Esophagus mucosa (tissue), 1 donor: ENCODE data around the gene CCDC73. TPM values are rescaled to one million over a fixed set of nuclear protein-coding genes. Genes with fewer than 3 reads are reported as not detected.
"Not testable (repeated sequence)": the region's sequence is repeated elsewhere in the genome, so short reads cannot be mapped to it uniquely, and the experiment has no call there.

Source experiments
- ATAC-seq: fragments of 200-7000 bp; cut with Tn5 transposase; one replicate; pipeline ENCODE4 v1.9.1; 2020
- total RNA-seq: library from RNA; stranded (reverse); gene quantifications from one replicate; pipeline ENCODE4 v1.2.4, GENCODE V29; 2023
- donor health status: DM: yes; HTN: yes; CAD: no.

The CCDC73 gene
- total RNA-seq, 1 donor from 2014 or later = 0.40 TPM

DNA sequence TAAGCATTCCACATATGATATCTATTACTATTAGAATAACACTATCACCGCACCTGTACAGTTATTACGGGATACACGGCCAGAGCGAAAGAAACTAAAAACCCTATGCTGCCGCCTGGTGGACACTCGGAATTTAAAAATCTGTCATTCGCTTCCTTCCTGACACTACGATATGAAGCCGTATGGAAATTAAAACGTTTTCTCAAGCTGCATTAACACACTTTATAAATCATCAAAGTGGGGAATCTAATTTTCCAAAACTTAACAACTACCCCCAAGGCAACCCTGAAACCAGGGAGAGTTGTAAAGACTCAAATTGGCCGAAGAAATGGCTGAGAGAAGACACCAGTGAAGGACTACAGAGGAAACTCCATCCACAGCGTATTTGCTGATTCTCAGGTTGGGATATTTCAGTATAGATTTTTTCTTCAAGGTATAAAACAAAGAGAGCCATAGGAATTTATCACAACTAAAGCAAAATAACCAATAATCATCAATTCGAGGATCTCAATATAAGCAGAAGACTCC, 1.4 kb downstream of the CCDC73 start:
- ATAC-seq = peak; percentile 61

GRCh38 chr11:32792111-32792947, 2.1 kb downstream of the CCDC73 start:
- ATAC-seq = no peak

DNA sequence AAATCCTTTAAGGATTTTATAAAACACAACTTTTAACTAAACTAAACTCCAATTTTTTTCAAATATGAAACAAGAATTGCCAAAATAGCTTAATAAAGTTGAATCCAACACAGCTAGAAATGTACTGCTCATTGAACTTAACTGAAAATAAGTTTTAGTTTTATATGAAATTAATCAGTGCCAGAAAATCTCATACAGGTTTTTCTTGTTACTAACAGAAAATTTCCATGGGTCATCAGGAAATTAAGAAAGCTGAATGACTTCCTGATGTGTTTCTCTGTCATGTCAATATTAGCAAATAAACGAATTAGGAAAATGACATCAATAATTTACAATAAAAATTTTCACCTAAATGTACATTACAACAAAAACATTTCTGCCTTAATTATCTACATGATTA, 3.5 kb downstream of the CCDC73 start:
- no peak for ATAC-seq

GRCh38 chr11:32786811-32787210, 7.7 kb downstream of the CCDC73 start:
- ATAC-seq = no peak

DNA sequence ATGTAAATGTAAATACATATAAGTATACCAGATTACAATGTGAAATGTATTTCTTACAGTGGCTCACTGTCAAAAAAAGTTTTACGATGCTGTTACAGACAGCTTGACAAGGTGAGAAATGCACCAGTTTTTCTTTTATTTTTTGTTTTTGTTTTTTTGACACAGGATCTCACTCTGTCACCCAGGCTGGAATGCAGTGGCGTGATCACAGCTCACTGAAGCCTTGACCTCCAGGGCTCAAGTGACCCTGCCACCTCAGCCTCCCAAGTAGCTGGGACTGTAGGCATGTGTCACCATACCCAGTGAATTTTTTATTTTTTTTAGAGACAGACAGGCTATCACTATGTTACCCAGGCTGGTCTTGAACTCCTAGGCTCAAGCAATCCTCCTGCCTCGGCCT, 9.2 kb downstream of the CCDC73 start:
- ATAC-seq = no peak

GRCh38 chr11:32781721-32782120, 12.7 kb downstream of the CCDC73 start:
- no peak for ATAC-seq

DNA sequence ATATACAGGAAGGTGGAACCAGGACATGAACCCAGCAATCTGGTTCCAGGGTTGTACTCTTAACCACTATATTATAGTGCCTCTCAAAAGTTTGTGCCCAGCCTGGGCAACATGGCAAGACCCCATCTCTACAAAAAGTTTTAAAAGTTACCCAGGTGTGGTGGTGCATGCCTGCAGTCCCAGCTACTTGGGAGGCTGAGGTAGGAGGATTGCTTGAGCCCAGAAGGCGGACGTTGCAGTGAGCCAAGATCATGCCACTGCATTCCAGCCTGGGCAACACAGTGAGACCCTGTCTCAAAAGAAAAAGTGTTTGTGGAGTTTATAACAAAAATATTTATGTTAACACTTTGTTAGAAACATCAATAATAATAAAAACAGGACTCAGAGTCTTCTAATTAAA, 13.6 kb downstream of the CCDC73 start:
- not testable (repeated sequence) for ATAC-seq

DNA sequence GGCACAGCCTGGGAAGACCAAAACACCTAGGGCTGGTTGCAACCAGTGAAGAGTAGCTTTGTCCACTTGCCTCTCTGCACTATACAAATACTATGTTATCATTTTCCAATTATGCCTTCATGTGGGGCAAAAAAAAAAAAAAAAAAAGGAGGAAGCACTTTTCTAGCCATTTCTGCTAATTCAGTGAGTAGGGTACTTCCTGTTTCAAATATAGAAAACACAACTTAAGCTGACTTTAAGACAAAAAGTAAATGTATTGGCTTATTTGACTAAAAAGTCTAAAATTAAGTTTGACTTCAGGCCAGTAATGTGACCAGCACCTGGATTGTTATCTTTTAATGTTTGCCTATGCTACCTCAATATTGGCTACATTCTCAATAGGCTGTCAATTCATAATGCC, 15.3 kb downstream of the CCDC73 start:
- ATAC-seq = no peak

DNA sequence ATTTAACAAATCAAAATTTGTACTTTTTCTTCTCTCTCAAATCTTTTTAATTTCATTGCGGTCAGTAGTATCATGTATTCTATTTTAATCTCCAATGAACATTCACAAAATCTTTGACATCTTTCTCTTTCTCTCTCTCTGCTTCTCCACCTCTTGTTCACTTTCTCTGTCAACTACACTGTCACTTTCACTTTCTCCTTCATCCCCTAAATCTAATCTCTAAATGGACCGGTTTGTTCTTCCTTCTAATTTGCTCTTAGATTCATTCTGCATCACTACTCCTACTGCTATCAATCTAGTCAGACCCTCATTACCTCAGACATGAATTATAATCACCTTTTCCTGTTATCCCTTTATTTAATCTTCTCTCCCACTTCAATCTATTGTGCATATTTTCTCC, 18.6 kb downstream of the CCDC73 start:
- ATAC-seq = no peak

DNA sequence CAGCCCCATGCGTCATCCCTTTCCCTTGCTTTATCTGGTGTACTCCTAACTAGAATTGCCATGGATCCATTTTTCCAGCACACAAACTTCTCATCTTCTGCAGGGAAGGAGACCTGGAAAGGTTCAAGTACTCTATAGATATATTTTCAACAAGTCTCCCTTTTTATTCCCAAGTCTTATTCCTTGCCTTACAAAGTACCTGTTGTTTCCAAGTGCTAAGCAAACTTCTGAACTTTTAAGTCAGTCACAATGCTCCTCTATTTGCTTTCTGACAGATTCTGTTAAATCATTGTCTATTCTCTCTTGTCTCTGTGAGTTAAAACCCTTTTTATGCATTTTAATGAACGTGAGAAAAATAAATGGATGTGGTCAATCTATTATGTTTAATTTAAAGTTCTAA, 20.4 kb downstream of the CCDC73 start:
- no peak for ATAC-seq

DNA sequence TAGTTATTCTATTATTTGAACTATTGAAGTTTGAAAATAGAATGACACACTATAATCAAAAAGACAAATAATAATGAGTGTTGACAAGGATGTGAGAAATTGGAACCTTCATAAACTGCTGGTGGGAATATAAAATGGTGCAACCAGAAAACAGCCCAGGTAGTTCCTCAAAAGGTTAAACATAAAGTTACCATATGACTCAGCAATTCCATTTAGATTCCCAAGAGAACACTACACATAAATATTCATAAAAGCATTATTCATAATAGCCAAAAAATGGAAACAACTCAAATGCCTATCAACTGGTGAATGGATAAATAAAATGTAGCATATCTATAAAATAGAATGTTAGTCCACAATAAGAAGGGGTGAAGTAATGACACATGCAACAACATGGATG, 21.7 kb downstream of the CCDC73 start:
- ATAC-seq = no peak

DNA sequence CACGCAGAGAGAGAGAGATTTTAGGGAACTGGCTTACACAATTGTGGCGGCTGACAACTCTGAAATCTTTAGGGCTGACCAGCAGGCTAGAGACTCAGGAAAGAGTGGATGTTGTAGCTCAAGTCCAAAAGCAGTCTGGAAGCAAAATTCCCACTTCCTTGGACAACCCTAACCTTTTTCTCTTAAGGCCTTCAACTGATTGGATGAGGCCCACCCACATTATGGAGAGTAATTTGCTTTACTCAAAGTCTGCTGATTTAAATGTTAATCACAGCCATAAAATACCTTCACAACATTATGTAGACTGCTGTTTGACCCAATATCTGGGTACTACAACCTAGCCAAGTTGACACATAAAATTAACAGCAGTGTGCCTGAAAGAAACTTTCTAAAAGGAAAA, 32.7 kb downstream of the CCDC73 start:
- ATAC-seq = not testable (repeated sequence)

- no peak for ATAC-seq
Measured at GRCh38 chr11:32758291-32758690, 36.2 kb downstream of the CCDC73 start.

- not testable (repeated sequence) for ATAC-seq
Measured at GRCh38 chr11:32753181-32753580, 41.3 kb downstream of the CCDC73 start.

GRCh38 chr11:32752001-32752400, 42.5 kb downstream of the CCDC73 start:
- no peak for ATAC-seq

DNA sequence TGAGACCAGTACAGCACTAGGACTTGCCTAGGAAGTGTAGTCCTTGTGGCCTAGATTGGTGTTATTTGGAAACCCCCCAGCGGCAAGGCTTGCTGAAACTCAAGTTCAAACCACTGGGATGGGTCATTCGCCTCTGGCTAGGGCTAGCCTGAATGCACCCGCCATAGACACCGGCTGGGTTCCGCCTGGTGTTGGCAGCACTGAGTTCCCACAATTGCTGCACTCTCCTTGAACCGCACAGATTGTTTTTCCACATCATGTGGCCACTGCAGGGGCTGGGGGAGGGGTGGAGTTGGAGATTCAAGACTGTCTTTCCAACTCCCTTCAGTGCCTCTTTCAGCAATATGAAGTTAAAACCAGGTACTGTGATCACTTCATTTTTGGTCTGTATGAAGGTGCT, 43.1 kb downstream of the CCDC73 start:
- ATAC-seq = no peak

DNA sequence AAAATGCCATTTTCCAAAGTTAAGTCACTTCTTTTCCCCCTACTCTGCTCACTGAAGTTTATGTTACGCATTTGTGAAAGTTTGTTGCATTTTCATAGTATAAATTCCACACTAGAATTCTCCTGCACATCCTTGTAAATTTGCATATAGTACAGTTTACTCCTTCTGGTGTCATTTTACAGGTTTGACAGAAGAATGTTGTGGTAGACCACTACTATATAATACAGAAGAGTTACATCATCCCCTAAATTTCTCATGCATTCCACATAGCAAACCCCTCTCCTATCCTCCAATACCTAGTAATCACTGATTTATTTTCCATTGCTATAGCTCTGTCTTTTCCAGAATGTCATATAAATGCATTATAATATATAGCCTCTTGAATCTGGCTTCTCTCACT, 64.5 kb downstream of the CCDC73 start:
- no peak for ATAC-seq

- ATAC-seq = no peak
Measured at GRCh38 chr11:32723332-32723731, 71.1 kb downstream of the CCDC73 start.

- no peak for ATAC-seq
Measured at GRCh38 chr11:32722255-32722654, 72.2 kb downstream of the CCDC73 start.

GRCh38 chr11:32713496-32713895, 81.0 kb downstream of the CCDC73 start:
- no peak for ATAC-seq

DNA sequence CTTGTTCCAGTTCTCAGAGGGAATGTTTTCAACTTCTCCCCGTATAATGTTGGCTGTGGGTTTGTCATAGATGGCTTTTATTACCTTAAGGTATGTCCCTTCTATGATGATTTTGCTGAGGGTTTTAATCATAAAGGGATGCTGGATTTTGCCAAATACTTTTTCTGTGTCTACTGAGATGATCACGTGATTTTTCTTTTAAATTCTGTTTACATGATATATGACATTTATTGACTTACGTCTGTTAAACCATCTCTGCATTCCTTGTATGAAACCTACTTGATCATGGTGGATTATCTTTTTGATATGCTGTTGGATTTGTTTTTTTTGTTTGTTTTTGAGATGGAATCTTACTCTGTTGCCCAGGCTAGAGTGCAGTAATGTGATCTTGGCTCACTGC, 85.5 kb downstream of the CCDC73 start:
- not testable (repeated sequence) for ATAC-seq

GRCh38 chr11:32706985-32707741, 87.3 kb downstream of the CCDC73 start:
- peak; percentile 81 for ATAC-seq

DNA sequence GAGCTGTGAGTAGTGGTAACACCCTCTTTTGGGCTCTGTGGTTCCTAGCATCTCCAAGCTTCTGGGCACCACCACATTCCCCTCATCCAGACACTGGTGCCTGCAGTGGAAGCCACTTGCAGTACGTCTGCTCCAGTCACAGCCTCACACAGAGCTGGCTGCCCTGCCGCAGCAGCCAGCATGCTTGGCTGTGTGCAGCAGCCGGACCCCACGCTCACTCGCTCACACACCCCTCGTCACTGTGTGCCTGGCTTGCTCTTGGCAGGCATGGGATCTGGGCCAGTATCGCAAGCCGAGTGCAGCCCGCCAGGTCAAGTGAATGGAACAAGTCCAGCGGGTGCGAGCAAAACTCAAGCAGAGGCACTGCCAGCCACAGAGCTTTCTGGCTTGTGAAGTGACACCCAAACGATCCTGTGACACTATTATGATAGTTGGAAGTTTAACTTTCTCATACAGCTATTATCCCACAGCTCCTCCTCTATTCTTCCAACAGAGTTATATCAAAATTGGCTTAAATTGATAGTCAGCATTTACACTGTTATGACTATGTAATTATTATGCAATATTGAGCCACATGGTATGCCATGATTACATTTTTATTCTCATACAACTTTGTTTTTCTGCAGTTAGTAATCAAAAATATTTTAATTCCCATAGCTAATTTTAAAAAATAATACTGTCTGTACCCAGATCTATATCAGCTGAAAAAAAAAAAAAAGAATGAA, 89.0 kb downstream of the CCDC73 start:
- no peak for ATAC-seq
